Thyroid gland (tissue), 4 donors: Measurements from ENCODE around the gene WDR27.

Experiments used
- POLR2A ChIP-seq, 2 donors: fragments of 450-650 bp; IDR thresholded peaks; one replicate each; pipeline ENCODE4 v1.6.1; 2017; ENCODE audit warnings: antibody characterized with exemption in 2 of 2, mild to moderate bottlenecking in 2 of 2, moderate library complexity in 1 of 2
- TF ChIP-seq, protein P1 (sequence below), 6 experiments: fragments of 200-600 bp in 3 of 6; fragments of 450-650 bp in 3 of 6; sonication (generic) in 3 of 6; IDR thresholded peaks; one replicate each; pipeline ENCODE4 v1.5.1; 2016 to 2019; ENCODE audit warnings: antibody characterized with exemption in 6 of 6, mild to moderate bottlenecking in 2 of 6, inconsistent platforms in 1 of 6, moderate library complexity in 1 of 6

DNA sequence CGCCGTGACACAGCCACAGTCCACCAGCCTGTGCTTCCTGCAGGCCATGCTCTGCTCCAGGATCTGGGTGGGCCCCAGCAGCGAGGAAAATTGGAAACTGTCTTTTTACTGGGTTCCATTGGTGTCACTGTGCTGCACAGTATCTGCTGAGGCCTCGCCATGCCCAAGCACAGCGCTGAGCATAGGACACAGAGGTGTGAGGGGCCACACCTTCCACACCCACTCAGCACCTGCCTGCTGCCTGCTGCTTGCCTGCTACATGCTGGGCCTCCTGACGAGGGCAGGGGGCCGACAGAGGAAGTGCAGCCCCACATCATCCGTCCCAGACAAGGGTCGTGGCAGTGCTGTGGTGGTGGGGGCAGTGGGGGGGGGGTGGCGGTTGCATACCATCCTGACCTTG is 275.2 kb downstream of the WDR27 start:
- no peak for TF ChIP-seq POLR2A (IDR thresholded peaks at IDR 0.05)
- TF ChIP-seq, protein P1, sequence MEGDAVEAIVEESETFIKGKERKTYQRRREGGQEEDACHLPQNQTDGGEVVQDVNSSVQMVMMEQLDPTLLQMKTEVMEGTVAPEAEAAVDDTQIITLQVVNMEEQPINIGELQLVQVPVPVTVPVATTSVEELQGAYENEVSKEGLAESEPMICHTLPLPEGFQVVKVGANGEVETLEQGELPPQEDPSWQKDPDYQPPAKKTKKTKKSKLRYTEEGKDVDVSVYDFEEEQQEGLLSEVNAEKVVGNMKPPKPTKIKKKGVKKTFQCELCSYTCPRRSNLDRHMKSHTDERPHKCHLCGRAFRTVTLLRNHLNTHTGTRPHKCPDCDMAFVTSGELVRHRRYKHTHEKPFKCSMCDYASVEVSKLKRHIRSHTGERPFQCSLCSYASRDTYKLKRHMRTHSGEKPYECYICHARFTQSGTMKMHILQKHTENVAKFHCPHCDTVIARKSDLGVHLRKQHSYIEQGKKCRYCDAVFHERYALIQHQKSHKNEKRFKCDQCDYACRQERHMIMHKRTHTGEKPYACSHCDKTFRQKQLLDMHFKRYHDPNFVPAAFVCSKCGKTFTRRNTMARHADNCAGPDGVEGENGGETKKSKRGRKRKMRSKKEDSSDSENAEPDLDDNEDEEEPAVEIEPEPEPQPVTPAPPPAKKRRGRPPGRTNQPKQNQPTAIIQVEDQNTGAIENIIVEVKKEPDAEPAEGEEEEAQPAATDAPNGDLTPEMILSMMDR (IDR thresholded peaks at IDR 0.05) = no peak
